Uterus (tissue), 4 donors: Measurements from ENCODE around the gene DOCK6. TPM values are rescaled to one million over a fixed set of nuclear protein-coding genes. Genes with fewer than 3 reads are reported as not detected.

Source experiments
- DNase-seq, 2 donors: peaks; one replicate each; pipeline ENCODE4 v3.0.0-alpha.2; 2019 to 2020
- H3K27ac ChIP-seq, 2 donors: fragments of 200-600 bp; sonication (generic); 1 replicate in 1 of 2; 2 replicates in 1 of 2; pipeline ENCODE4 v1.5.1; 2016 to 2018
- H3K27me3 ChIP-seq, 2 donors: fragments of 200-600 bp; sonication (generic); one replicate each; pipeline ENCODE4 v1.5.1; 2018 to 2019; ENCODE audit warnings: control low read depth in 1 of 2
- H3K36me3 ChIP-seq, 2 donors: fragments of 200-600 bp; sonication (generic); one replicate each; pipeline ENCODE4 v1.5.1; 2019; ENCODE audit warnings: control low read depth in 1 of 2
- H3K4me1 ChIP-seq, 2 donors: fragments of 200-600 bp; sonication (generic); one replicate each; pipeline ENCODE4 v1.5.1; 2018 to 2019; ENCODE audit warnings: control low read depth in 1 of 2
- H3K4me3 ChIP-seq, 2 donors: fragments of 200-600 bp; sonication (generic); 1 replicate in 1 of 2; 2 replicates in 1 of 2; pipeline ENCODE4 v1.5.1; 2018 to 2019; ENCODE audit warnings: mild to moderate bottlenecking in 1 of 2
- H3K9me3 ChIP-seq, 2 donors: fragments of 200-600 bp; sonication (generic); one replicate each; pipeline ENCODE4 v1.5.1; 2019; ENCODE audit warnings: control low read depth in 1 of 2
- POLR2A ChIP-seq, 2 donors: fragments of 450-650 bp; IDR thresholded peaks; one replicate each; pipeline ENCODE4 v1.6.1; 2016; ENCODE audit warnings: antibody characterized with exemption in 2 of 2, mild to moderate bottlenecking in 1 of 2, moderate library complexity in 1 of 2
- intact Hi-C: fragments of 100-400 bp; cut with DNase I; formaldehyde crosslinking; loops from one replicate; pipeline ENCODE4 v1.15.1; 2023; ENCODE audit warnings: low total_unique reads
- total RNA-seq, 4 donors: library from RNA; depleted of rRNA in 3 of 4; stranded (reverse); fragments of >200 nt in 3 of 4; gene quantifications; one replicate each; pipeline versions ENCODE4 v1.1.0 to v1.2.4, GENCODE V29; 2014 to 2023
- TF ChIP-seq, protein P1 (sequence below), 4 experiments: fragments of 200-600 bp in 2 of 4; fragments of 450-650 bp in 2 of 4; sonication (generic) in 2 of 4; IDR thresholded peaks; one replicate each; pipeline ENCODE4 v1.5.1; 2016 to 2019; ENCODE audit warnings: antibody characterized with exemption in 4 of 4, mild to moderate bottlenecking in 2 of 4, moderate library complexity in 1 of 4
- donor health status: DM: yes; HTN: yes; CAD: no.

The DOCK6 gene
- total RNA-seq, 4 donors from 2014 or later: 13.5 to 89.4 (median 38.6) TPM

DNA sequence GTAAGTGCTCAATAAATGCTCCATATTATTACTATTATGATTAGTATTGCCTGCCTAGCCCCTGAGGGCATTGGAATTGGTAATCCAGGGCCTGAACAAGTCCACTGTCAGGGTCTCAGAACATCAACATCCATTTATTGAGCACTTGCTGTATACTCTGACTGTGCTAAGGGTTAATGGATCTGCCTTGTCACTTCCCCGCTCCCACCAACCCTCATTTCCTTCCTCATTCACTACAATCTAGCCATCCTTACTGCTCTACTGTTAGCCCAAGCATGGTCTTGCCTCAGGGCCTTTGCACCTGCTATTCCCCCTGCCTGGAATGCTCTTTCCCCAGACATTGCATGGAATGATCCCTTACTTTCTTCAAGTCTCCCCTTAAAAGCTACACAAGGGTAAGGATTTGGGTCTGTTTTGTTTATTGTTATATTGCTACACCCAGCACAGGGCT is 35.6 kb downstream of the DOCK6 start:
- no peak overlapping the region for H3K27ac ChIP-seq
- DNase-seq: no peak
- H3K4me3 ChIP-seq: no peak overlapping the region
- no peaks in the 10 kb centered on the region for H3K9me3 ChIP-seq
- TF ChIP-seq POLR2A (IDR thresholded peaks at IDR 0.05): no peak
- TF ChIP-seq, protein P1, sequence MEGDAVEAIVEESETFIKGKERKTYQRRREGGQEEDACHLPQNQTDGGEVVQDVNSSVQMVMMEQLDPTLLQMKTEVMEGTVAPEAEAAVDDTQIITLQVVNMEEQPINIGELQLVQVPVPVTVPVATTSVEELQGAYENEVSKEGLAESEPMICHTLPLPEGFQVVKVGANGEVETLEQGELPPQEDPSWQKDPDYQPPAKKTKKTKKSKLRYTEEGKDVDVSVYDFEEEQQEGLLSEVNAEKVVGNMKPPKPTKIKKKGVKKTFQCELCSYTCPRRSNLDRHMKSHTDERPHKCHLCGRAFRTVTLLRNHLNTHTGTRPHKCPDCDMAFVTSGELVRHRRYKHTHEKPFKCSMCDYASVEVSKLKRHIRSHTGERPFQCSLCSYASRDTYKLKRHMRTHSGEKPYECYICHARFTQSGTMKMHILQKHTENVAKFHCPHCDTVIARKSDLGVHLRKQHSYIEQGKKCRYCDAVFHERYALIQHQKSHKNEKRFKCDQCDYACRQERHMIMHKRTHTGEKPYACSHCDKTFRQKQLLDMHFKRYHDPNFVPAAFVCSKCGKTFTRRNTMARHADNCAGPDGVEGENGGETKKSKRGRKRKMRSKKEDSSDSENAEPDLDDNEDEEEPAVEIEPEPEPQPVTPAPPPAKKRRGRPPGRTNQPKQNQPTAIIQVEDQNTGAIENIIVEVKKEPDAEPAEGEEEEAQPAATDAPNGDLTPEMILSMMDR (IDR thresholded peaks at IDR 0.05): no peak
- H3K4me1 ChIP-seq: no peaks in the 10 kb centered on the region
- no peaks in the 10 kb centered on the region for H3K36me3 ChIP-seq
- intact Hi-C loops: no loop called here
- no peaks in the 10 kb centered on the region for H3K27me3 ChIP-seq

GRCh38 chr19:11225815-11226214 is 36.5 kb downstream of the DOCK6 start:
- no peaks in the 10 kb centered on the region for H3K27me3 ChIP-seq
- no peak for DNase-seq
- no peaks in the 10 kb centered on the region for H3K9me3 ChIP-seq
- H3K4me3 ChIP-seq: no peak overlapping the region
- no peaks in the 10 kb centered on the region for H3K4me1 ChIP-seq
- no peaks in the 10 kb centered on the region for H3K36me3 ChIP-seq
- intact Hi-C loops: no loop called here
- TF ChIP-seq, protein P1 (IDR thresholded peaks at IDR 0.05): no peak
- TF ChIP-seq POLR2A (IDR thresholded peaks at IDR 0.05): no peak
- H3K27ac ChIP-seq: no peak overlapping the region

DNA sequence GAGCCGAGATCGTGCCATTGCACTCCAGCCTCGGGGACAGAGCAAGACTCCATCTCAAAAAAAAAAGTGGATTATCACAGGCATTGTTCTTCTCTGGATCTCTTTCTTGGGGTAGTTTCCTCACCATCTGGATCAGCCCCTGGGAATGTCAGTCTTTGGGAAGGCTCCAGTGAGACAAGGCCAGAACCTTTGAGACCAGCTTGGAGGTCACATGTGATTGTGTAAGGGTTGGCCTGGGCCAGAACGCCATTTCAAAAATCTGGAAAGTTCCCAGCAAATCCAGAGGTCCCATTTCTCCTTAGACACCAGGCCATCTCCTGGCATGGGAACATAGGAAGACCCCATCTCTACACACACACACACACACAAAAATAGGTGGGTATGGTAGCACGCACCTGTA is 37.2 kb downstream of the DOCK6 start:
- Histone ChIP-seq H3K27ac (no peak overlapping the region), H3K4me1 (no peaks in the 10 kb centered on the region), H3K4me3 (no peak overlapping the region), H3K36me3 (no peaks in the 10 kb centered on the region), H3K27me3 (no peaks in the 10 kb centered on the region), H3K9me3 (no peaks in the 10 kb centered on the region)
- DNase-seq: no peak
- intact Hi-C loops: no loop called here
- TF ChIP-seq, protein P1 (IDR thresholded peaks at IDR 0.05): no peak
- no peak for TF ChIP-seq POLR2A (IDR thresholded peaks at IDR 0.05)

- H3K9me3 ChIP-seq: no peaks in the 10 kb centered on the region
- no peaks in the 10 kb centered on the region for H3K36me3 ChIP-seq
- no peak overlapping the region for H3K4me3 ChIP-seq
- H3K4me1 ChIP-seq: no peaks in the 10 kb centered on the region
- H3K27me3 ChIP-seq: no peaks in the 10 kb centered on the region
- TF ChIP-seq POLR2A (IDR thresholded peaks at IDR 0.05): no peak
- TF ChIP-seq, protein P1 (IDR thresholded peaks at IDR 0.05): no peak
- H3K27ac ChIP-seq: no peak overlapping the region
- DNase-seq: no peak
- intact Hi-C loops: no loop called here
Measured at GRCh38 chr19:11224429-11224828, 37.9 kb downstream of the DOCK6 start.

GRCh38 chr19:11223200-11223599 is 39.1 kb downstream of the DOCK6 start:
- H3K4me1 ChIP-seq: no peaks in the 10 kb centered on the region
- H3K9me3 ChIP-seq: no peaks in the 10 kb centered on the region
- TF ChIP-seq, protein P1 (IDR thresholded peaks at IDR 0.05): no peak
- TF ChIP-seq POLR2A (IDR thresholded peaks at IDR 0.05): no peak
- no peaks in the 10 kb centered on the region for H3K36me3 ChIP-seq
- no peak overlapping the region for H3K27ac ChIP-seq
- no peak overlapping the region for H3K4me3 ChIP-seq
- intact Hi-C loops: no loop called here
- DNase-seq: no peak
- H3K27me3 ChIP-seq: no peaks in the 10 kb centered on the region
